Breast epithelium (tissue), 4 donors: ENCODE measurements around the gene SFMBT2. TPM values are rescaled to one million over a fixed set of nuclear protein-coding genes. Genes with fewer than 3 reads are reported as not detected.

Experiments
- DNase-seq, 2 donors: peaks; one replicate each; pipeline ENCODE4 v3.0.0-alpha.2; 2019; ENCODE audit warnings: low spot score in 2 of 2
- H3K27ac ChIP-seq, 2 donors: fragments of 200-600 bp; sonication (generic) in 1 of 2; one replicate each; pipeline ENCODE4 v1.5.1; 2016 to 2019; ENCODE audit warnings: mild to moderate bottlenecking in 1 of 2
- H3K27me3 ChIP-seq, 2 donors: fragments of 200-600 bp; sonication (generic) in 1 of 2; one replicate each; pipeline versions ENCODE4 v1.5.1 to v1.6.0; 2017 to 2019; ENCODE audit warnings: control low read depth in 1 of 2, mild to moderate bottlenecking in 1 of 2
- H3K36me3 ChIP-seq: fragments of 200-600 bp; one replicate; pipeline ENCODE4 v1.5.1; 2019
- H3K4me1 ChIP-seq, 2 donors: fragments of 200-600 bp; sonication (generic); one replicate each; pipeline ENCODE4 v1.5.1; 2016 to 2019; ENCODE audit warnings: control low read depth in 1 of 2
- H3K4me3 ChIP-seq, 3 donors: fragments of 200-600 bp; sonication (generic); 1 replicate in 2 of 3; 2 replicates in 1 of 3; pipeline ENCODE4 v1.5.1; 2016 to 2019; ENCODE audit warnings: mild to moderate bottlenecking in 3 of 3, moderate library complexity in 2 of 3
- H3K9me3 ChIP-seq, 2 donors: fragments of 200-600 bp; sonication (generic) in 1 of 2; one replicate each; pipeline ENCODE4 v1.5.1; 2016 to 2019; ENCODE audit warnings: control low read depth in 1 of 2
- CTCF ChIP-seq, 3 donors: fragments of 450-650 bp; IDR thresholded peaks; one replicate each; pipeline ENCODE4 v1.5.1; 2016 to 2017; ENCODE audit warnings: antibody characterized with exemption in 3 of 3, mild to moderate bottlenecking in 3 of 3, moderate library complexity in 3 of 3
- POLR2A ChIP-seq: fragments of 450-650 bp; IDR thresholded peaks from one replicate; pipeline ENCODE4 v1.6.1; 2016; ENCODE audit warnings: antibody characterized with exemption, mild to moderate bottlenecking, moderate library complexity
- POLR2AphosphoS5 ChIP-seq, 3 donors: sonication (generic); formaldehyde crosslinking; IDR thresholded peaks; one replicate each; pipeline ENCODE4 v1.6.1; 2017; ENCODE audit warnings: antibody characterized with exemption in 3 of 3
- intact Hi-C: fragments of 100-400 bp; cut with DNase I; formaldehyde crosslinking; loops from one replicate; pipeline ENCODE4 v1.15.1; 2023; ENCODE audit warnings: low total_unique reads
- total RNA-seq, 3 donors: library from RNA; depleted of rRNA; stranded (reverse); fragments of >200 nt; gene quantifications; one replicate each; pipeline ENCODE4 v1.1.0, GENCODE V29; 2016

SFMBT2 gene
- total RNA-seq, 3 donors from 2014 or later = 3.5 to 32.8 (median 22.8) TPM

- H3K9me3 ChIP-seq = no peaks in the 10 kb centered on the region
- H3K27me3 ChIP-seq = no peaks in the 10 kb centered on the region
- H3K36me3 ChIP-seq = no peaks in the 10 kb centered on the region
- H3K4me1 ChIP-seq = no peaks in the 10 kb centered on the region
- no peak for DNase-seq
- intact Hi-C loops = no loop called here
- no peak overlapping the region for H3K27ac ChIP-seq
- no peak overlapping the region for H3K4me3 ChIP-seq
- TF ChIP-seq POLR2AphosphoS5 (IDR thresholded peaks at IDR 0.05) = no peak
- no peak for TF ChIP-seq POLR2A
- TF ChIP-seq CTCF (IDR thresholded peaks at IDR 0.05) = no peak
Observed at GRCh38 chr10:7152341-7152740, 258.5 kb downstream of the SFMBT2 start.

GRCh38 chr10:7151538-7151937 is 259.3 kb downstream of the SFMBT2 start:
- no peaks in the 10 kb centered on the region for H3K9me3 ChIP-seq
- no peak overlapping the region for H3K4me3 ChIP-seq
- no peaks in the 10 kb centered on the region for H3K27me3 ChIP-seq
- H3K27ac ChIP-seq = no peak overlapping the region
- H3K4me1 ChIP-seq = no peaks in the 10 kb centered on the region
- H3K36me3 ChIP-seq = no peaks in the 10 kb centered on the region
- intact Hi-C loops = no loop called here
- DNase-seq = no peak
- no peak for TF ChIP-seq CTCF (IDR thresholded peaks at IDR 0.05)
- TF ChIP-seq POLR2A = no peak
- no peak for TF ChIP-seq POLR2AphosphoS5 (IDR thresholded peaks at IDR 0.05)

- Histone ChIP-seq H3K4me3 (no peak overlapping the region), H3K9me3 (no peaks in the 10 kb centered on the region), H3K27ac (no peak overlapping the region), H3K27me3 (no peaks in the 10 kb centered on the region), H3K4me1 (no peaks in the 10 kb centered on the region), H3K36me3 (no peaks in the 10 kb centered on the region)
- no peak for TF ChIP-seq POLR2A
- no peak for TF ChIP-seq POLR2AphosphoS5 (IDR thresholded peaks at IDR 0.05)
- TF ChIP-seq CTCF (IDR thresholded peaks at IDR 0.05) = no peak
- DNase-seq = no peak
- intact Hi-C loops = no loop called here
Observed at GRCh38 chr10:7150349-7150748, 260.5 kb downstream of the SFMBT2 start.

- no peaks in the 10 kb centered on the region for H3K4me1 ChIP-seq
- no peak overlapping the region for H3K4me3 ChIP-seq
- intact Hi-C loops = no loop called here
- no peaks in the 10 kb centered on the region for H3K27me3 ChIP-seq
- no peaks in the 10 kb centered on the region for H3K36me3 ChIP-seq
- no peak overlapping the region for H3K27ac ChIP-seq
- TF ChIP-seq CTCF (IDR thresholded peaks at IDR 0.05) (no peak), POLR2AphosphoS5 (IDR thresholded peaks at IDR 0.05) (no peak), POLR2A (no peak)
- no peak for DNase-seq
- H3K9me3 ChIP-seq = no peaks in the 10 kb centered on the region
Observed at GRCh38 chr10:7146189-7146588, 264.6 kb downstream of the SFMBT2 start.

- Histone ChIP-seq H3K27me3 (no peaks in the 10 kb centered on the region), H3K9me3 (no peaks in the 10 kb centered on the region), H3K4me3 (no peak overlapping the region), H3K36me3 (no peaks in the 10 kb centered on the region), H3K4me1 (no peaks in the 10 kb centered on the region), H3K27ac (no peak overlapping the region)
- DNase-seq = no peak
- TF ChIP-seq POLR2A = no peak
- no peak for TF ChIP-seq POLR2AphosphoS5 (IDR thresholded peaks at IDR 0.05)
- TF ChIP-seq CTCF (IDR thresholded peaks at IDR 0.05) = no peak
- intact Hi-C loops = no loop called here
Observed at GRCh38 chr10:7136016-7136415, 274.8 kb downstream of the SFMBT2 start.
